OCI-LY1 (cell line): ENCODE measurements around the gene BICD2.

Experiments
- H2AFZ ChIP-seq: fragments of 200-600 bp; sonication (generic), shearing (Covaris generic); 2 replicates; pipeline ENCODE4 v1.6.0; 2014; ENCODE audit warnings: antibody characterized with exemption, mild to moderate bottlenecking, low read length
- H3F3A ChIP-seq: fragments of 200-600 bp; sonication (generic), shearing (Covaris generic); 2 replicates; pipeline ENCODE4 v1.6.0; 2014; ENCODE audit warnings: mild to moderate bottlenecking, antibody characterized with exemption, low read length, moderate library complexity; ENCODE audit not compliant: insufficient read depth
- H3K27ac ChIP-seq: fragments of 200-600 bp; sonication (generic); 2 replicates; pipeline ENCODE4 v1.5.1; 2014; ENCODE audit warnings: low read length, mixed run types, mild to moderate bottlenecking, low read depth; ENCODE audit not compliant: poor library complexity, severe bottlenecking
- H3K27me3 ChIP-seq: fragments of 200-600 bp; sonication (generic); 2 replicates; pipeline ENCODE4 v1.6.0; 2014; ENCODE audit warnings: antibody characterized with exemption, mild to moderate bottlenecking, low read length, moderate library complexity; ENCODE audit not compliant: insufficient read depth
- H3K36me3 ChIP-seq: fragments of 200-600 bp; sonication (generic); 2 replicates; pipeline ENCODE4 v1.6.1; 2014; ENCODE audit warnings: mild to moderate bottlenecking, antibody characterized with exemption, low read length, moderate library complexity, mixed read lengths; ENCODE audit not compliant: insufficient read depth
- H3K4me1 ChIP-seq: fragments of 200-600 bp; sonication (generic); 2 replicates; pipeline ENCODE4 v1.5.1; 2014; ENCODE audit warnings: mild to moderate bottlenecking, low read length, moderate library complexity; ENCODE audit not compliant: insufficient read depth, severe bottlenecking
- H3K4me2 ChIP-seq: fragments of 200-600 bp; sonication (generic), shearing (Covaris generic); 2 replicates; pipeline ENCODE4 v1.6.1; 2014; ENCODE audit warnings: low read length
- H3K4me3 ChIP-seq: fragments of 200-600 bp; sonication (generic); 2 replicates; pipeline ENCODE4 v1.5.1; 2014; ENCODE audit warnings: low read length, low read depth, mild to moderate bottlenecking, mixed read lengths; ENCODE audit not compliant: poor library complexity, severe bottlenecking
- H3K79me2 ChIP-seq: fragments of 200-600 bp; shearing (Covaris generic); 2 replicates; pipeline ENCODE4 v1.6.1; 2016; ENCODE audit warnings: mixed run types, low read length, mixed read lengths; ENCODE audit not compliant: insufficient read depth
- H3K9ac ChIP-seq: fragments of 200-600 bp; sonication (generic), shearing (Covaris generic); 2 replicates; pipeline ENCODE4 v1.6.1; 2014; ENCODE audit warnings: mild to moderate bottlenecking, low read length, mixed read lengths
- H3K9me2 ChIP-seq: fragments of 200-600 bp; sonication (generic), shearing (Covaris generic); 2 replicates; pipeline ENCODE4 v1.6.1; 2014; ENCODE audit warnings: low read depth, mild to moderate bottlenecking, low read length, mixed read lengths
- H3K9me3 ChIP-seq: fragments of 200-600 bp; shearing (Covaris generic); 2 replicates; pipeline ENCODE4 v1.6.1; 2014; ENCODE audit warnings: low read length, mixed read lengths
- H4K20me1 ChIP-seq: fragments of 200-600 bp; sonication (generic), shearing (Covaris generic); 2 replicates; pipeline ENCODE4 v1.6.0; 2016; ENCODE audit warnings: mild to moderate bottlenecking, low read length; ENCODE audit not compliant: insufficient read depth
- CTCF ChIP-seq: fragments of 200-600 bp; sonication (generic), shearing (Covaris generic); IDR thresholded peaks from 2 replicates; pipeline ENCODE4 v1.5.1; 2017; ENCODE audit warnings: mild to moderate bottlenecking, antibody characterized with exemption, low read length, moderate library complexity, mixed read lengths
- EZH2 ChIP-seq: fragments of 200-600 bp; sonication (generic), shearing (Covaris generic); IDR thresholded peaks from 2 replicates; pipeline ENCODE4 v1.8.0; 2017; ENCODE audit warnings: borderline replicate concordance, mixed run types, mild to moderate bottlenecking, antibody characterized with exemption, low read length, moderate library complexity, mixed read lengths

The BICD2 gene

GRCh38 chr9:92707530-92707929 is 57.1 kb downstream of the BICD2 start:
- H2AFZ ChIP-seq, result no peak overlapping the region
- no peaks in the 10 kb centered on the region for H3K4me1 ChIP-seq
- no peaks in the 10 kb centered on the region for H4K20me1 ChIP-seq
- no peak overlapping the region for H3K27ac ChIP-seq
- no peaks in the 10 kb centered on the region for H3K9me3 ChIP-seq
- no peaks in the 10 kb centered on the region for H3K9me2 ChIP-seq
- no peaks in the 10 kb centered on the region for H3K79me2 ChIP-seq
- H3K9ac ChIP-seq, result no peak overlapping the region
- no peak overlapping the region for H3K4me3 ChIP-seq
- peaks cover 38% of the 10 kb centered on the region for H3K36me3 ChIP-seq
- no peak overlapping the region for H3K4me2 ChIP-seq
- no peak for TF ChIP-seq CTCF
- TF ChIP-seq EZH2, result no peak
- H3K27me3 ChIP-seq, result no peaks in the 10 kb centered on the region
- H3F3A ChIP-seq, result no peaks in the 10 kb centered on the region; the same call in 1 of the 2 replicates

DNA sequence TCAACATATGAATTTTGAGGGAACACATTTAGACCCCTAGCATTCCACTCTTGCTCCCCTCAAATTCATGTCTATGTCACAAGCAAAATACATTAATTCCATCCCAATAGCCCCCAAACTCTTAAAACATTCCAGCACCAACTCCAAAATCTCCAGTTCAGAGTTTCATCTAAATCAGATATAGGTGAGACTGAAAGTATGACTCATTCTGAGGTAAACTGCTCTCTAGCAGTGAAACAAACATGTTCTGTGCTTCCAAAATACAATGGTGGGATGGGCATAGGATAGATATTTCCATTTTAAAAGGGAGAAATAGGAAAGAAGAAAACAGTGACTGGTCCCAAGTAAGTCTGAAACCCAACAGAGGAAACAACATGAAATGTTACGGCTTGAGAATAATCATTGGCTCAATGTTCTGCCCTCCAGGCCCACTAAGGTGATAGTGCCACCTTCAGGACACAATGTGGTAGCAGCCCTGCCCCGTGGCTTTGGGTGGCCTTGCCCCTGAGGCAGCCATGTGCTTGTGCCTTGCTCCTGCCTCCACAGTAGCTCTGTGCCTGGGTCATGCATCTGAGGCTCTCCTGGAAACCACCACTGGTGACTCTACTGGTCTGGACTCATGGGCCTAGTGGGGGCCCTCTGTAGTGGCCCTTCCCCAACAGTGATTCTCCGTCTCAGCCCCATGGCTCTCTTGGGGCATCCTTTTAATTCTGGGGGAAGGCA is 58.3 kb downstream of the BICD2 start:
- H3K79me2 ChIP-seq, result no peaks in the 10 kb centered on the region
- H3K4me1 ChIP-seq, result no peaks in the 10 kb centered on the region
- H3K4me3 ChIP-seq, result no peak overlapping the region
- H4K20me1 ChIP-seq, result no peaks in the 10 kb centered on the region
- H3K9me3 ChIP-seq, result no peaks in the 10 kb centered on the region
- no peak overlapping the region for H3K27ac ChIP-seq
- H3K4me2 ChIP-seq, result no peak overlapping the region
- peaks cover 28% of the 10 kb centered on the region for H3K36me3 ChIP-seq
- H3F3A ChIP-seq, result no peaks in the 10 kb centered on the region; the same call in 1 of the 2 replicates
- no peaks in the 10 kb centered on the region for H3K9me2 ChIP-seq
- no peak overlapping the region for H2AFZ ChIP-seq
- TF ChIP-seq CTCF (peak; percentile 95), EZH2 (no peak)
- H3K9ac ChIP-seq, result no peak overlapping the region
- no peaks in the 10 kb centered on the region for H3K27me3 ChIP-seq

GRCh38 chr9:92704528-92704927 is 60.1 kb downstream of the BICD2 start:
- H3F3A ChIP-seq, result no peaks in the 10 kb centered on the region; the same call in 1 of the 2 replicates
- no peaks in the 10 kb centered on the region for H3K4me1 ChIP-seq

More at GRCh38 chr9:92704528-92704927, 60.1 kb downstream of the BICD2 start:
- Histone ChIP-seq H4K20me1 (no peaks in the 10 kb centered on the region), H3K79me2 (no peaks in the 10 kb centered on the region), H3K9ac (no peak overlapping the region), H3K4me2 (no peak overlapping the region), H3K9me2 (no peaks in the 10 kb centered on the region), H3K36me3 (peaks cover 9% of the 10 kb centered on the region; the same call in 1 of the 2 replicates), H3K9me3 (no peaks in the 10 kb centered on the region), H2AFZ (no peak overlapping the region), H3K27me3 (no peaks in the 10 kb centered on the region), H3K4me3 (no peak overlapping the region), H3K27ac (no peak overlapping the region)
- no peak for TF ChIP-seq EZH2
- TF ChIP-seq CTCF, result no peak
